A549 (cell line): ENCODE results near the gene TCF12.

Experiments used
- BHLHE40 ChIP-seq: IDR thresholded peaks from 2 replicates; pipeline ENCODE4 v1.6.1; 2012; ENCODE audit warnings: low read depth, low read length, inconsistent platforms
- CHD4 ChIP-seq: fragments of 200-600 bp; sonication (generic); IDR thresholded peaks from 2 replicates; pipeline ENCODE4 v1.6.1; 2016; ENCODE audit warnings: antibody characterized with exemption, mild to moderate bottlenecking, borderline replicate concordance
- FOSB ChIP-seq: fragments of 250-450 bp; sonication (Bioruptor Pico); IDR thresholded peaks from 2 replicates; pipeline ENCODE4 v1.5.0; 2020; ENCODE audit warnings: mild to moderate bottlenecking, moderate library complexity
- GATA3 ChIP-seq: IDR thresholded peaks from 2 replicates; pipeline ENCODE4 v1.6.1; 2012; ENCODE audit warnings: borderline replicate concordance
- RFX5 ChIP-seq: fragments of 450-650 bp; IDR thresholded peaks from 2 replicates; pipeline ENCODE4 v1.7.1; 2014; ENCODE audit warnings: antibody characterized with exemption, mild to moderate bottlenecking, moderate library complexity
- SMC3 ChIP-seq: fragments of >200 bp; sonication (Bioruptor Twin); formaldehyde crosslinking; IDR thresholded peaks from 3 replicates; pipeline ENCODE4 v1.6.1; 2018; ENCODE audit warnings: inconsistent platforms
- TF ChIP-seq, protein P1 (sequence below): fragments of >200 bp; sonication (Bioruptor Twin); formaldehyde crosslinking; IDR thresholded peaks from 3 replicates; pipeline ENCODE4 v1.5.1; 2016
- TF ChIP-seq, protein P2 (sequence below): fragments of 450-650 bp; IDR thresholded peaks from 2 replicates; pipeline ENCODE4 v1.6.1; 2014; ENCODE audit warnings: antibody characterized with exemption
- TF ChIP-seq, protein P3 (sequence below): IDR thresholded peaks from 2 replicates; pipeline ENCODE4 v1.6.1; 2012

DNA sequence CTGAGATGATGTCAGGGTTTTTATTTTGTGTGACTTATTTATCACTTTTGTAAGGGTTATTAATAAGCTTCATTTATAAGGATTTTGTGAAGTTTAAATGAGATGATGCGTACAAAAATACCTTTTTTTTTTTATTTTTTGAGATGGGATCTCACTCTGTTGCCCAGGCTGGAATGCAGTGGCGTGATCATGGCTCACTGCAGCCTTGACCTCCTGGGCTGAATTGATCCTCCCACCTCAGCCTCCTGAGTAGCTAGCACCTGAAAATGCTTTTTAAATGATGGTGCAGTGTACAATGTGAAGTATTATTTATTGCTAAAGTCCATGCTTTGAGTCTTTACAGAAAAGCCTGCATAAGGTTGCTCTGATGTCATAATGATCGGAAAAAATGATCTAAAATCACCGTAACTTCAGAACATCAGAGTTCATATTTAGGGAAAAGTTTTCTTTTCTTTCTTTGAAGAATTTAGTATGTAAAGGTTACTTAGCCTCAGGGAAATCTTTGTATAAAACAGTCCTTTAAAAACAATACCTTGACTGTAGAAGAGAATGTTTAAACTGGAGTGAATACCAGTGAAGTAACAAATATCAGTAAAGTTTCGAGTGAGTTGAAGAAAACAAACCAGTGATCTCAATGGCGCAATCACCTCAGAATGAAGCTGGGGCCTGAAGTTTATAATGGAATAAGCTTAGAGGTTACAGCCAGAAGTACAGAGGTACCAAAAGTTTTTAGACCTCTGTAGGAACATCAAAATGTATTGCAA lies 29.7 kb downstream of the TCF12 start:
- TF ChIP-seq, protein P1, sequence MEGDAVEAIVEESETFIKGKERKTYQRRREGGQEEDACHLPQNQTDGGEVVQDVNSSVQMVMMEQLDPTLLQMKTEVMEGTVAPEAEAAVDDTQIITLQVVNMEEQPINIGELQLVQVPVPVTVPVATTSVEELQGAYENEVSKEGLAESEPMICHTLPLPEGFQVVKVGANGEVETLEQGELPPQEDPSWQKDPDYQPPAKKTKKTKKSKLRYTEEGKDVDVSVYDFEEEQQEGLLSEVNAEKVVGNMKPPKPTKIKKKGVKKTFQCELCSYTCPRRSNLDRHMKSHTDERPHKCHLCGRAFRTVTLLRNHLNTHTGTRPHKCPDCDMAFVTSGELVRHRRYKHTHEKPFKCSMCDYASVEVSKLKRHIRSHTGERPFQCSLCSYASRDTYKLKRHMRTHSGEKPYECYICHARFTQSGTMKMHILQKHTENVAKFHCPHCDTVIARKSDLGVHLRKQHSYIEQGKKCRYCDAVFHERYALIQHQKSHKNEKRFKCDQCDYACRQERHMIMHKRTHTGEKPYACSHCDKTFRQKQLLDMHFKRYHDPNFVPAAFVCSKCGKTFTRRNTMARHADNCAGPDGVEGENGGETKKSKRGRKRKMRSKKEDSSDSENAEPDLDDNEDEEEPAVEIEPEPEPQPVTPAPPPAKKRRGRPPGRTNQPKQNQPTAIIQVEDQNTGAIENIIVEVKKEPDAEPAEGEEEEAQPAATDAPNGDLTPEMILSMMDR, result no peak
- TF ChIP-seq GATA3, result no peak
- no peak for TF ChIP-seq BHLHE40
- TF ChIP-seq FOSB (CRISPR knock-in tag), result no peak
- no peak for TF ChIP-seq SMC3
- no peak for TF ChIP-seq RFX5
- TF ChIP-seq, protein P2, sequence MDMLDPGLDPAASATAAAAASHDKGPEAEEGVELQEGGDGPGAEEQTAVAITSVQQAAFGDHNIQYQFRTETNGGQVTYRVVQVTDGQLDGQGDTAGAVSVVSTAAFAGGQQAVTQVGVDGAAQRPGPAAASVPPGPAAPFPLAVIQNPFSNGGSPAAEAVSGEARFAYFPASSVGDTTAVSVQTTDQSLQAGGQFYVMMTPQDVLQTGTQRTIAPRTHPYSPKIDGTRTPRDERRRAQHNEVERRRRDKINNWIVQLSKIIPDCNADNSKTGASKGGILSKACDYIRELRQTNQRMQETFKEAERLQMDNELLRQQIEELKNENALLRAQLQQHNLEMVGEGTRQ, result no peak
- TF ChIP-seq CHD4, result no peak
- TF ChIP-seq, protein P3, sequence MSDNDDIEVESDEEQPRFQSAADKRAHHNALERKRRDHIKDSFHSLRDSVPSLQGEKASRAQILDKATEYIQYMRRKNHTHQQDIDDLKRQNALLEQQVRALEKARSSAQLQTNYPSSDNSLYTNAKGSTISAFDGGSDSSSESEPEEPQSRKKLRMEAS, result no peak
